Kidney (tissue), 14 donors: ENCODE results near the gene C19orf47. TPM values are rescaled to one million over a fixed set of nuclear protein-coding genes. Genes with fewer than 3 reads are reported as not detected.
A peak's percentile ranks its signal among the peaks of the same experiment; 100 is the strongest.

ENCODE experiments used
- DNase-seq, 5 donors: peaks; one replicate each; pipeline ENCODE4 v3.0.0-alpha.2; 2013 to 2020
- FAIRE-seq: peaks from 2 replicates; lab custom pipeline; 2012; peaks lifted over from hg19 to GRCh38; lab: Jason Lieb, UNC
- H3K27ac ChIP-seq, 2 donors: one replicate each; pipeline ENCODE4 v1.7.0; 2013; ENCODE audit warnings: low read depth in 2 of 2, low read length in 2 of 2, inconsistent platforms in 1 of 2
- H3K27me3 ChIP-seq: one replicate; pipeline ENCODE4 v1.7.1; 2013; ENCODE audit warnings: low read length, inconsistent platforms; ENCODE audit not compliant: control insufficient read depth, insufficient read depth
- H3K36me3 ChIP-seq, 3 donors: one replicate each; pipeline versions ENCODE4 v1.7.0 to v1.7.1; 2013; ENCODE audit warnings: low read length in 3 of 3, control low read depth in 1 of 3, inconsistent platforms in 1 of 3; ENCODE audit not compliant: insufficient read depth in 3 of 3, control insufficient read depth in 2 of 3
- H3K4me1 ChIP-seq, 3 donors: one replicate each; pipeline versions ENCODE4 v1.7.0 to v1.7.1; 2013; ENCODE audit warnings: low read length in 3 of 3, inconsistent platforms in 1 of 3, low read depth in 1 of 3; ENCODE audit not compliant: control insufficient read depth in 2 of 3, insufficient read depth in 2 of 3
- H3K4me3 ChIP-seq, 3 donors: one replicate each; pipeline versions ENCODE4 v1.7.0 to v1.8.1; 2013; ENCODE audit warnings: low read length in 3 of 3, control low read depth in 1 of 3, inconsistent platforms in 1 of 3
- H3K9ac ChIP-seq, 3 donors: one replicate each; pipeline versions ENCODE4 v1.7.0 to v1.7.1; 2013; ENCODE audit warnings: low read length in 3 of 3, control low read depth in 1 of 3, inconsistent platforms in 1 of 3
- H3K9me3 ChIP-seq, 3 donors: one replicate each; pipeline versions ENCODE4 v1.7.0 to v1.7.1; 2013; ENCODE audit warnings: low read length in 3 of 3, control low read depth in 1 of 3, inconsistent platforms in 1 of 3; ENCODE audit not compliant: control insufficient read depth in 2 of 3, insufficient read depth in 1 of 3
- intact Hi-C: fragments of 100-400 bp; cut with DNase I; formaldehyde crosslinking; loops from one replicate; pipeline ENCODE4 v1.11.1; 2022
- polyA plus RNA-seq: library from polyadenylated mRNA; stranded (reverse); fragments of 350-450 nt; fragmentation: Illumina TruSeq; extraction: RNeasy Lipid Tissue Mini Kit (QIAGEN cat#74804); gene quantifications from one replicate; pipeline ENCODE4 v1.2.3, GENCODE V29; 2014; ENCODE audit warnings: low read depth, low replicate concordance; ENCODE audit not compliant: insufficient read depth
- total RNA-seq: library from RNA; stranded (reverse); fragmentation: NEBNext Ultra II Directional; extraction: Animal tissue kit (Norgen Biotek cat#: 25700); gene quantifications from one replicate; pipeline ENCODE4 v1.2.1, GENCODE V29; 2021
- TF ChIP-seq, protein P1 (sequence below): IDR thresholded peaks from 3 replicates; pipeline ENCODE4 v1.5.1; 2012; ENCODE audit warnings: mild to moderate bottlenecking, moderate library complexity, borderline replicate concordance; ENCODE audit not compliant: insufficient read depth; ENCODE audit errors: extremely low read depth
- donor health status: control.
- donor health status: control.
- donor health status: control.
- donor health status: control.
- donor health status: control.
- donor health status: DM: yes; HTN: yes; CAD: no.
- donor health status: Normal renal cell carcinoma (clear cell type).

Gene C19orf47
- total and polyA plus RNA-seq, 2 donors from 2014 or later, result 12.9 to 13.0 TPM

DNA sequence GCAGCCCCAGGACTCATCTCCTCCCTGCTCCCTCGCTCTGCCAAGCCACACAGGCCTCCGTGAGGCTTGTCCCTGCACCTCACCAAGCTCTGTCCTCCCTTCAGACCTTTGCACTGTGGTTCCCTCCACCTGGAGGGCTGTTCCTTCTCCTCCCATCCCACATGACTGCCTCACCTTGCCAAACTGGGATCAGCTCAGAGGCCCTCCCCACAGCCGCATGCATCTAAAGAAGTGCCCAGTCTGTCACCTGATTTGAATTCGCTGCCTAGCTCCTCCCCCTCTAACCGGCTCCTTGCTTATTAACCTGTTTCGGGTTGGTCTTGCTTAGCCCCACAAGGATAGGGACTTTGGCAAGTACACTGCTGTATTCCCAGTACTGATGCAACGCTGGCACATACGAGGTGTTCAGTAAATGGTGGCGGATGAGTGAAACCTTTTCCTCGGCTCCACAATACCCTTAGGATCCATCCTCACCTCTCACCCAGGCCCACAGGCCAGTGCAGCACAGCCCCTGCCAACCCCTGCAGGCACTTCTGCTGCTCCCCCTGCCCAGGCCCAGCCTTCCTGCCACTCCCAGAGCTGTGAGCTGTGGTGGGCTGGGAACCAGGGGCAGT lies 67.5 kb downstream of the C19orf47 start:
- no peak for FAIRE-seq
- H3K4me1 ChIP-seq, result peaks cover 4 to 59% (median 55%) of the 10 kb centered on the region in 3 donors
- TF ChIP-seq, protein P1, sequence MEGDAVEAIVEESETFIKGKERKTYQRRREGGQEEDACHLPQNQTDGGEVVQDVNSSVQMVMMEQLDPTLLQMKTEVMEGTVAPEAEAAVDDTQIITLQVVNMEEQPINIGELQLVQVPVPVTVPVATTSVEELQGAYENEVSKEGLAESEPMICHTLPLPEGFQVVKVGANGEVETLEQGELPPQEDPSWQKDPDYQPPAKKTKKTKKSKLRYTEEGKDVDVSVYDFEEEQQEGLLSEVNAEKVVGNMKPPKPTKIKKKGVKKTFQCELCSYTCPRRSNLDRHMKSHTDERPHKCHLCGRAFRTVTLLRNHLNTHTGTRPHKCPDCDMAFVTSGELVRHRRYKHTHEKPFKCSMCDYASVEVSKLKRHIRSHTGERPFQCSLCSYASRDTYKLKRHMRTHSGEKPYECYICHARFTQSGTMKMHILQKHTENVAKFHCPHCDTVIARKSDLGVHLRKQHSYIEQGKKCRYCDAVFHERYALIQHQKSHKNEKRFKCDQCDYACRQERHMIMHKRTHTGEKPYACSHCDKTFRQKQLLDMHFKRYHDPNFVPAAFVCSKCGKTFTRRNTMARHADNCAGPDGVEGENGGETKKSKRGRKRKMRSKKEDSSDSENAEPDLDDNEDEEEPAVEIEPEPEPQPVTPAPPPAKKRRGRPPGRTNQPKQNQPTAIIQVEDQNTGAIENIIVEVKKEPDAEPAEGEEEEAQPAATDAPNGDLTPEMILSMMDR, result no peak
- intact Hi-C loops, result no loop called here
- peak overlapping the region; percentile 67 to 79 for H3K27ac ChIP-seq
- no peaks in the 10 kb centered on the region for H3K36me3 ChIP-seq
- H3K4me3 ChIP-seq, result peak overlapping the region in 2 of 3 donors; percentile 5 to 37
- no peaks in the 10 kb centered on the region for H3K9me3 ChIP-seq
- H3K27me3 ChIP-seq, result no peaks in the 10 kb centered on the region
- peak overlapping the region in 1 of 3 donors; percentile 68 for H3K9ac ChIP-seq
- peak in 3 of 5 donors; percentile 25 to 64 (median 53) for DNase-seq

DNA sequence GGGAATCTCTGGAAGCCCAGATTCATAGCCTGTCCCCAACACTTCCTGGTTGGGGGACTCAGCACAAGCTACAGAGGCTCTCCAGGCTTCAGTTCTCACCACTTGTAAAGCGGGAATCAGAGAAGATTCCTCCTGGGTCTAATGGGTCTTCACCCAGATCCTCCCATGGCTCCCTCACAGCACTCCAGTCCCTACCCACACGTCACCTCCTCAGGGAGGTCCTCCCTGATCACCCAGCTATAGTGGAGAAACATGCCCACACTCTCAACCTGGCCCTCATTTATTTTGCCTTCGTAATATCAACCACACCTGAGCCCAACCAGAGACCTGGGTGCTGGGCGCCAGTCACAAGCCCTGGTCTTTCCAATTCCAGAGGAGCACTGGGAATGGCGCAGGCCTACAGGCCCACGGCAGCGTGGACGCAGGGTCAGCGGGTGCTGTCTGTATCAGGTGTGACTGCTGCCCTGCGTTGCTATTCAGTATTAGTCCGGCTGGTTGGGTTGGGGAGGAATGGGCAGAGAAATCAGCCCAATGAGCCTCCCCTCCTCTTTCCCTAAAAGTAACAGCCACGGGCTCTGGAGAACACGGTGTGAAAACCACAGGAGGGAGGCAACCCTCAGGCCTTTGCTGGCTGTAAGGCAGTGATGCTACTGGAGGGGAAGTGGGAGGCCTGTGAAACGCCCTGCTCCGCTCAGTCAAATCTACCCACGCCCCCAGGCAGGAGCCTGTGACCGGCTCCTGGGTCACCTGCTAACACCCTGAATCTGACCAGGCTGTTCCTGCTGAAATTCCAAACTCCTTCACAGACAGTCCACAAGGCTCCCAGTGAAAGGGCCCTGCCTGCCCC lies 68.2 kb downstream of the C19orf47 start:
- peak overlapping the region in 1 of 3 donors; percentile 68 for H3K9ac ChIP-seq
- peak in 2 of 5 donors; percentile 54 to 68 for DNase-seq
- H3K4me3 ChIP-seq, result peak overlapping the region in 2 of 3 donors; percentile 5 to 37
- TF ChIP-seq, protein P1, result no peak
- peak overlapping the region; percentile 67 to 79 for H3K27ac ChIP-seq
- H3K4me1 ChIP-seq, result peaks cover 2 to 61% (median 52%) of the 10 kb centered on the region in 3 donors
- intact Hi-C loops, result no loop called here
- no peaks in the 10 kb centered on the region for H3K36me3 ChIP-seq
- no peaks in the 10 kb centered on the region for H3K27me3 ChIP-seq
- H3K9me3 ChIP-seq, result no peaks in the 10 kb centered on the region
- FAIRE-seq, result no peak

DNA sequence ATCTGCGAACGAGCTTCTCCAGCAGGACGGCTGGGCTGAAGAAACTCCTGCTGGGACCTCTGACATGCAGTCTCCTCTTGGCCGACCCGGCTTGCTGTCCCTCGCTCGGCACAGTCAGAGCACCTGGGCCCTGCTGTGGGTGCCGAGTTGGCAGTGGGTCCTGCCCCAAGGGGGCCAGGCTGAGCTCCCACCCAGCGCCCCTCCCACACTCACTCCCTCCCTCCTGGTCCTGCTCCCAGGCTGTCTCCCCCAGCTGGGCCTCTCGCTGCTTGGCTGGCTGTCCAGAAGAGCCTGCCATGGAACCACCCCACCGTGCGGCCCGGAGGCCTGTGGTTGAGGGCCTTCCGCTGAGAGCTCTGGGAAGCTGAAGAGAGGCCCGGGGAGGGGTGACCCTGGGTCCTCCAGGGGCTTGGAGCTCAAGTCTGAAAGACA lies 69.1 kb downstream of the C19orf47 start:
- H3K4me3 ChIP-seq, result peak overlapping the region in 1 of 3 donors; percentile 37
- intact Hi-C loops, result no loop called here
- DNase-seq (peak; percentile 70 to 91 (median 79)), FAIRE-seq (no peak)
- peak overlapping the region in 2 of 3 donors; percentile 28 to 68 for H3K9ac ChIP-seq
- TF ChIP-seq, protein P1, result no peak
- H3K36me3 ChIP-seq, result no peaks in the 10 kb centered on the region
- peaks cover 2 to 66% (median 52%) of the 10 kb centered on the region in 3 donors for H3K4me1 ChIP-seq
- H3K9me3 ChIP-seq, result no peaks in the 10 kb centered on the region
- no peaks in the 10 kb centered on the region for H3K27me3 ChIP-seq
- H3K27ac ChIP-seq, result peak overlapping the region; percentile 67 to 79
